AG08395 (cell line): Measurements from ENCODE around the gene VGF.

Experiments
- DNase-seq: peaks from one replicate; pipeline ENCODE4 v3.0.0; 2012; ENCODE audit warnings: mixed read lengths, low spot score

VGF gene

DNA sequence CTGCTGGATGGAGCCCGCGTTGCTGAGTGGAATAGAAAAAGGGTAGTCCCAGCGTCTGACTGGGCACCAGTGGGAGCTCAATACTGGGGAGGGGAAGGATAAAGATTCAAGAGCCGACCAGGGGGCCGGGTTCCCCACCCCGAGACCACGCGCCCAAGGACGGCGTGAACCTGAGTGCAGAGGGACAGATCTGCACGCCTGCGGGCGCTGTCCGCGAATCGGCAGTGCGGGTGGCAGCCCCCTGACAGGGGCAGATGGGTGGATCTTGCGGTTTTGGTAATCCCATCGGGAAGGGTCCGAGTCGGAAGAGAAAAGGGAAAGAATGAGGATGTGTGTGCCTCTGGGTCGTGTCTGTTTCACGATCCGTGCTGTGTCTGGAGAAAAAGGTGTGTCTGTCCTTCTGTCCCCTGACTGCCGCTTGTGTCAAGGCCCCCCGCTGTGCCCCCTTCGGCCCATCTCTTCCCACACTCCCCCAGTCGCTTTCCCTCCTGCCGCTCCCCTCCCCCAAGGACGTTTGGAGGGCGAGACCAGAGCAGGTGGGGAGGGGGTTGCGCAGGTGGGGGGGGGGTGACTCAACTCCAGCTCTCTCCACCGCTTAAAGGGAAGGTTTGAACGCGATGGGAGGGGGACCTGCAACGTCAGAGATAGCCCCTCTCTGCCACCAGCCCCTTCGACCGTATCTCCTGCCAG lies 734 bp upstream of the VGF start:
- no peak for DNase-seq

DNA sequence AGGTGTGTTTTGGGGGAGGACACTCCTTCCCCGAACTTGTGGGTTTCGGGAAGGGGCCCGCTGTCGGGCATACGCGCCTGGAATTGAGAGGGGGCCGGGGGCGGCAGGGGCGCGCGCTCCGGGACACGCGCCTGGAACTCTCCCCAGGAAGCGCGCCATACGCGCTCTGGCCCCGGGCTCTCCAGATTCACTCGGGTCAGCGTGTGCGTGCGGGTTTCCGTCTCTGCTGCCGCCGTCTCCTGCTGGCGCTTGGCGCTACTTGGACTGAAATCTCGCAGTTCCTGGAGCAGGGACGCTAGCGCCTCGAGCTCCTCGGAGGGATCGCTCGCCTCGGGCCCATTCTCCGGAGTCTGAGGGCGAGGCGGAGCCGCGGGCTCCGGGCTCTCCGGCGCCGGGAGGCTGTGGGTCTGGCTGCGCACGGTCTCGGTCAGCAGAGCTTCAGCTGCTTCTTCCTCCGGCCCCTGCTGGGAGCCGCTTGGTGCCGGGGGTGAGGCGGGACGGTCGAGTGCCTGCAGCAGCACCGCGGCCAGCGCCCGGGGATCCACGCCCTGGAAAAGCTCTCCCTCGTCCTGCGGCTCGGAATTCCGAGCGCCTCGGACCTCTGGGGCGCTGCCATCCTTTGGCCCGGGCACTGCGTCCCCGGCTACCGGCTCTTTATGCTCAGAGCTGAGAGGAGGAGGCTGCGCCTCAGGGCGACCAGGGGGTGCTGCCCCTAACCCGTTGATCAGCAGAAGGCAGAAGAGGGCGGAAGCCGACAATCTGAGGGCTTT lies 1.1 kb downstream of the VGF start:
- peak; percentile 55 for DNase-seq

DNA sequence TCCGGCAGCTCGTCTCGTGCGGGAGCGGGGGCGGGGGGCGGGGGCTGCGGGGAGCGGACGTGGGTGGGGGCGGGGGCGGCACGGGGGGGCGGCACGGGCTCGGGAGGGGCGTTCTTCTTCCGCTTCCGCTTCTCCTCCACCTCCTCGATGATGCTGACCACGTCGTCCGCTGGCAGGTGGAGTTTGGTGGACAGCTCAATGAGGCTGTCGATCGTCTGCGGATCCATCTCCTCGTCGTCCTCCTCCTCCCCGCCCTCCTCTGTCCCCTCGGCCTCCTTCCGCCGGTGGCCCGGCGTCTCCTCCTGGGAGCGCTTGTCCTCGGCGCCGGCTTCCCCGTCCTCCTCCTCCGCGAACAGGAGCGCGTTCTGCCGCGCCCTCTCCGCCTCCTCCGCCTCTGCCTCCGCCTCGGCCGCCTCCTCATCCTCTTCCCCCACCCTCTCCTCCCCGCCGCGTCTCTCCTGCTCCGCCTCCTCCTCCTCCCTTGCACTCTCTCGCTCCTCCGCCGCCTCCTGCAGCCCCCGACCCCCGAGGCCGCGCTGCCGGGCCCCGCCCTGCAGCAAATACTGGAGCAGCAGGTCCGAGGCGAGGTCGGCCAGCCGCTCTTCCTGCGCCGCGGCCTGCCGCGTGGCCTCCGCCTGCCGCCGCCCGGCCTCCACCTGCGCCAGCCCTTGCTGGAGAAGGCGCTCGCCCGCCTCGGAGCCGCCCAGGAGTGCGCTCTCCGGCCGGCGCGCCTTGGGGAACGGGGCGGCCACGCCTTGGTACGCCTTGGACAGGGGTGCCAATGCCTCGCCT lies 1.9 kb downstream of the VGF start:
- no peak for DNase-seq

GRCh38 chr7:101162551-101163278 lies 2.7 kb downstream of the VGF start:
- no peak for DNase-seq

DNA sequence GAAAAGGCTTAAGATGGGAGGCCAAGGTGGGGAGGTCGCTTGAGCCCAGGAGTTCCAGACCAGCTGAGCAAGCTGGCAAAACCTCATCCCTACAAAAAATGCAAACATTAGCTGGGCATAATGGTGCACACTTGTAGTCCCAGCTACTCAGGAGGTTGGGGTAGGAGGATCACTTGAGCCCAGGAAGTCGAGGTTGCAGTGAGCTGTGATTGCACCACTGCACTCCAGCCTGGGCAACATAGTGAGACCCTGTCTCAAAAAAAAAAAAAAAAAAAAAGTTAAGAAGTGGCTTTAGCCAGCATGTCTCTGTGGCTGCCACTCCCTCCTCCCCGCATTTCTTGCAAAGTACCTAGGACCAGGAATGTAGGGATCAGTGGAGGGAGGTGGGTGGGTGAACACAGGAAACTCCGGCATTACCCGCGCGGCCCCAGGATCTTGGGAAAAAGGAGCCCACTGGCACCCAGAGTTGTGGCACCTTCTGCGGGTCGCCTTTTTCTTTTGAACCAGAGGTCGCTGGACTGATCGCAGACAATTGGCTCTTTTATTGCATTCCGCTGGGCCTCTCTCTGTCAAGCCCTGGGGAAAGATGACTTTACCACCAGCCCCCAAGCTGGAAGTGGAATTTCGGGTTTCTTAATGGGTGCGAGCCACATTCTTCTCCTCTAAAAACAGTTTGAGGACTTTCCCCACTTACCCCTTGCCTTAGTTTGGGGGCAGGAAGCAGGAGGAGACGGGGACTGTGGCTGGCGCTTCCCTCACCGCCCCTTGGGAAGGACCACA lies 3.5 kb downstream of the VGF start:
- no peak for DNase-seq

GRCh38 chr7:101160910-101161309 lies 4.5 kb downstream of the VGF start:
- DNase-seq, result no peak

DNA sequence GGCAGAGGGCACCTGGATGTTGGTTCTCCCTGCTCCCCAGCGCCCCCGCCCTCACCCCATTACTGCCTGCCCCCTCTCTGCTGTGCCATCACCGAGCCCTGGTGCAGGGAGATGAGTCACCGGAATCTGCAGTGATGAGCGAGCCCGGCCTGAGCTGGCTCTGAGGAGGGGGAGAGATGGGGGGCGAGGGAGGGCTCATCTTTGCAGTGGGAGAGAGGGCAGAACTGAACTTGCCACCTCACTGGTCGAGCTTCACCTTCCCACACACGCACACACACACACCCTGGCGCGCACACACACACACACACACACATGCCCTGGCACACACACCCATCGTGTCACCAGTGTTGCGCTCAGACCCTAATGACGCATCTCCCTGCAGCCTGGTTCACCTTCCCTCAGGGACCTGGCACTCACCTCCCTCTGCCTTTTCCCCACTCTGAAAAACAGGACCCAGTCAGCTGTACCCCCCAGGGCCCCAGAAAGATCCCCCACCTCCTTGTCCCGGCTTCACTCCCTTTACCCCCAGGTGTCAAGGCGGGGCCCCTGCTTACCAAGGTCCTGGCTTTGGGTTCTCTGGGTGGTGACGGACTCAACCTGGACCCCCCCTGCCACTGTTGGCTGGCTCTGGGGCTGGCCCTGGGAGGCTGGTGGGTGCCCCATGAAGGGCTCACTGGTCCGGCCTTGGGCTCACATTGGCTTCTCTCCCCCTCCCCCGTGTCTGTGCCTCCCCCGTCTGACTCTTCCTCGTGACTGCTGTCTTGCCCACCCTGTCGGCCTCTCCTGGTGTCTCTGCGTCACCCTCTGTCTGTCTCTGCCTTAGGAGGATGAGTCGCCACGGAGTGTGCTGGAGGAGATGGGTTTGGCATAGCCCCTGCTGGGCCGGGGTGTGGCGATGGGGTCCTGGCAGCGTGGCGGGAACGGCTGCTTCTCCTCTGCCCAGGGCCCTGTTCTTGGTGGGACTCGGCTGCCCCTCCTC lies 5.4 kb downstream of the VGF start:
- DNase-seq, result no peak

DNA sequence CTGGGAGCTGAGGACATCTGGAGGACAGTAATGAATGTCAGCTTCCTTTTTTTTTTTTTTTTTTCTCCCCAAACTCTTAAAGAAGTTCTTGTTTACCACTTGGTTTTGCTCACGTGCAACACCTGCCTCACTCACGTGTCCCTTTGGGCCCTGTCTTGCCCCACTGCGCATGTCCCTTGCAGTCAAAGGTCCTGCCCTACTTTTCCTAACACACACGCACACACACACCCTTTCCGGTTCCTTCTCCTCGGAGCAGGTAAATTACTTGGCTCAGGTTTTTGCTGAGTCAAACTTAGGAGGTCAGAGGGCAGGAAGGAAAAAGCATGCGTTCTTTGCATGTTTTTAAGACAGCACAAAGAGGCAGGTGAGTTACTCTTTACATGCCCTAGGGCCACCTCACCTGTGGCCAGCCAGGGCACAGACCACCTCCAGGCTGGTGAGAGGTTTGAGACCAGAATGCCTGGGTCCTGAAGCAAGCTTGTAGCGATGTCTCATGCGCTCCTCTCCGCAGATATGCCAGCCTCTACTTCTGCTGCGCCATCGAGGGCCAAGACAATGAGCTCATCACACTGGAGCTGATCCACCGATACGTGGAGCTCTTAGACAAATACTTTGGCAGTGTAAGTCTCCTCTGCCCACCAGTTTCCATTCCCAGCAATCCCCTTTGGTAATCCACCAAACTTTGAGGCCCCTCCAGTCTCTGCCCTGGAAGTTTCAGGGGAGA lies 8.3 kb downstream of the VGF start:
- DNase-seq, result no peak

DNA sequence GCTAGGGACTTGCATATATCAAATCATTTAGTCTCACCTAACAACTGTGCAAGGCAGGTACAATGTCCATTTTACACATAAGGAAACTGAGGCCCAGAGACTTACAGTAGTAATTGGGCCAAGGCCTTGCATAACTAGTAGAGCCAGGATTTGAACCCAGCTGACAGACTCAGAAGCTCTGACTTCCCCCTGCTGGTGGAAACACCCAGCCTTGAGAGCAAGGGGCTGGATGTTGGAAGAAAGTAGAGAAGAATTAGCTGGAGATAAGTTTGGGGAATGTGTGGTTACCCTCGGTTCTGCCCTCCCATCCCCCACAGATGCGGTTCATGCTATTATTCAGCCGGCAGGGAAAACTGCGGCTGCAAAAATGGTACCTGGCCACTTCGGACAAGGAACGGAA lies 9.1 kb downstream of the VGF start:
- no peak for DNase-seq

GRCh38 chr7:101155303-101155702 lies 10.1 kb downstream of the VGF start:
- no peak for DNase-seq

DNA sequence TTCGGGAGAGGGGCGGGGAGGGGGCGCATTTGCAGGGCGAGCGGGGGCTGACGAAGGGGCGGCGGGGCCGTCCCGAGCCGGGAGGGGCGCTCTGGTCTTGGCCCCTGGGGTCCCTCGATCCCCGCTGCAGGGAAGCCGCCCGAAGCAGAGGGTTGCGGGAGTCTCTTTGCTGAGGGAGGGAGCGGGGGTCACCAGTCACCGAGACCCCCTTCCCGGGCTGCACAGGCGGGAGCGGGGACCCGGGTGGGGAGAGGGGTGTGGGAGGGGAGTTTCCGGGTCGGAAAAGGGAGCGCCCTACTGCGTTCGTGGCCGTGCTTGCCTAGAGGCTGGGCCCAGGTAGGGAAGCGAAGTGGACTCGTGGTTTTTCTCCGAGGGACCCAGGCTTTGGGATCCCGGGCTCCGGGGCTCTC lies 10.7 kb downstream of the VGF start:
- no peak for DNase-seq

GRCh38 chr7:101153969-101154692 lies 11.2 kb downstream of the VGF start, which contains the start of gene AP1S1:
TSS of gene AP1S1 (plus strand) at chr7:101154476. CDS start at chr7:101154515, 39 bp downstream.
- DNase-seq, result peak; percentile 99

- DNase-seq, result no peak
Observed at GRCh38 chr7:101151908-101152651, 13.3 kb downstream of the VGF start.

DNA sequence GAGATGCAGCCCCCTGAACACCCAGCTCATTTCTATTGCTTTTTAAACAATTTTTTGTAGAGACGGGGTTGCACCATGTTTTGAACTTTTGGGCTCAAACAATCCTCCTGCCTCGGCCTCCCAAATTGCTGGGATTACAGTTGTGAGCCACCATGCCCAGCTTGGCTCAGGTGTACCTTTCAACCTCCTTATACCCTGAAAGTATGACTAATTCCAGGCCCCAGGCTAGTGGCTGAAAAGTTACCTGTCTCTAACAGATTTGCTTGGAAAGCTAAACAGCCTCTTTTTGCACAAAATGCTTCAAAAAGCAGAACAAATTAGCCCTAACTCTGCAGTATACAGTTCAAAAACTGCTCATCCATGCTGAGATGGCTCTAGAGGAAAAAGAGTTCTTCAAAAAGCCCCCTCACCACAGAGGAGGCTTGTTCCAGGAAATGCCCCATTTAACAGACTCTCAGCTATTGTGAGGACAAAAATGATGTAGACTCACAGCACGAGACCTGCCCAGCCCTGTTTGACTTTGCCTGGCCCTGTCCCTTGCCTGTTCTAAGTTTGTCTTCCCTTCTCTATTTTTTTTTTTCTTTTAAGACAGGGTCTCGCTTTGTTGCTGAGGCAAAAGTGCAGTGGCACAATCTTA lies 24.5 kb downstream of the VGF start:
- DNase-seq, result no peak

GRCh38 chr7:101140339-101140699 lies 25.1 kb downstream of the VGF start:
- no peak for DNase-seq

- DNase-seq, result peak; percentile 91
Observed at GRCh38 chr7:101138213-101138870, 27.0 kb downstream of the VGF start.

GRCh38 chr7:101137651-101138212 lies 27.6 kb downstream of the VGF start:
- DNase-seq, result no peak
